Measurements from ENCODE around the gene LKAAEAR1.

- TF ChIP-seq POLR2AphosphoS5 (IDR thresholded peaks at IDR 0.05; ENCODE audit: low read depth, low read length) = no peak
- TF ChIP-seq TAF1 (IDR thresholded peaks at IDR 0.05; ENCODE audit: borderline replicate concordance, insufficient read depth, low read length) = no peak
Measured at GRCh38 chr20:64108731-64109681, 24.8 kb upstream of the LKAAEAR1 start.

All from PFSK-1 (cell line).